Measurements from ENCODE around the gene IGF2BP2. TPM values are rescaled to one million over a fixed set of nuclear protein-coding genes. Genes with fewer than 3 reads are reported as not detected.
"Not testable (repeated sequence)": the region's sequence is repeated elsewhere in the genome, so short reads cannot be mapped to it uniquely, and the experiment has no call there.

Gene IGF2BP2
- total RNA-seq, 1 donor, result 67.8 TPM

DNA sequence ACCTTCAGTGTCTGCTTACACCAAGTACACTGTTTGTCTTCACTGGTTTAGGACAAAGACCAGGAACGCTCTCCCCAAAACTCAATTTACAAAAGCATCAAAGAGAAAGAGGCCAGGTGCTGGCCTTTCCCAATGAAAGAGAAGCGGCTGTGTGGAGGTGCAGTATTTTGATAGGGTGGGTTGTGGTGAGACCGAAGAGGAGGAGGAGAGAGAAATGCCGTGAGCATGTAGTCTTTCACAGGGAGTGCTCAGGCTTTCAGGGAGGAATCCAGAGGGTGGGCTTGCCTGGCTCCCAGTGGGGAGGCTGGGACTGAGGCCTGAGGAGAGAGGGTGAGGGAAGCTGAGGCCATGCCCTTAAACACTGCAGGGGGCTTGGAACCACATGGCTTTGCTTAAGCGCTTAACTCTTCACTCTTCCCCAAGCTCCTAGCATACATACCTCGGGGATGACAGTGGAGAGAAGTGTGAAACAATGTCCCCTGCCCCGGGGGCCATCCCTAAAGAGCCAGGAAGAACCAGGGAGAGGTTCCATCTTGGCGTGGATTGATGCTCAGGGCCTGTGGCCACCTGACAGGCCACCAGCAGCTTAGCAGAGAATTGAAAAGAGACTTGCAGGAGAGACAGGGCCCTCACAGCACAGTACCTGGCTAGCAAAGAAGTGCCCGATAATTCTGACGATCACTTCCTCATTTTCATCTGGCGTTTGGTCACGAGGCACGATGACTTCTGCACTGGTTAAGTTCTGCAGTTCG is 178.3 kb downstream of the IGF2BP2 start:
- H3K4me3 ChIP-seq (ENCODE audit: low read depth, low read length), result no peak overlapping the region
- DNase-seq (ENCODE audit: low read depth), result no peak
- TF ChIP-seq, protein P1, sequence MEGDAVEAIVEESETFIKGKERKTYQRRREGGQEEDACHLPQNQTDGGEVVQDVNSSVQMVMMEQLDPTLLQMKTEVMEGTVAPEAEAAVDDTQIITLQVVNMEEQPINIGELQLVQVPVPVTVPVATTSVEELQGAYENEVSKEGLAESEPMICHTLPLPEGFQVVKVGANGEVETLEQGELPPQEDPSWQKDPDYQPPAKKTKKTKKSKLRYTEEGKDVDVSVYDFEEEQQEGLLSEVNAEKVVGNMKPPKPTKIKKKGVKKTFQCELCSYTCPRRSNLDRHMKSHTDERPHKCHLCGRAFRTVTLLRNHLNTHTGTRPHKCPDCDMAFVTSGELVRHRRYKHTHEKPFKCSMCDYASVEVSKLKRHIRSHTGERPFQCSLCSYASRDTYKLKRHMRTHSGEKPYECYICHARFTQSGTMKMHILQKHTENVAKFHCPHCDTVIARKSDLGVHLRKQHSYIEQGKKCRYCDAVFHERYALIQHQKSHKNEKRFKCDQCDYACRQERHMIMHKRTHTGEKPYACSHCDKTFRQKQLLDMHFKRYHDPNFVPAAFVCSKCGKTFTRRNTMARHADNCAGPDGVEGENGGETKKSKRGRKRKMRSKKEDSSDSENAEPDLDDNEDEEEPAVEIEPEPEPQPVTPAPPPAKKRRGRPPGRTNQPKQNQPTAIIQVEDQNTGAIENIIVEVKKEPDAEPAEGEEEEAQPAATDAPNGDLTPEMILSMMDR (IDR thresholded peaks at IDR 0.05; ENCODE audit: insufficient read depth, low read depth, low read length), result no peak

DNA sequence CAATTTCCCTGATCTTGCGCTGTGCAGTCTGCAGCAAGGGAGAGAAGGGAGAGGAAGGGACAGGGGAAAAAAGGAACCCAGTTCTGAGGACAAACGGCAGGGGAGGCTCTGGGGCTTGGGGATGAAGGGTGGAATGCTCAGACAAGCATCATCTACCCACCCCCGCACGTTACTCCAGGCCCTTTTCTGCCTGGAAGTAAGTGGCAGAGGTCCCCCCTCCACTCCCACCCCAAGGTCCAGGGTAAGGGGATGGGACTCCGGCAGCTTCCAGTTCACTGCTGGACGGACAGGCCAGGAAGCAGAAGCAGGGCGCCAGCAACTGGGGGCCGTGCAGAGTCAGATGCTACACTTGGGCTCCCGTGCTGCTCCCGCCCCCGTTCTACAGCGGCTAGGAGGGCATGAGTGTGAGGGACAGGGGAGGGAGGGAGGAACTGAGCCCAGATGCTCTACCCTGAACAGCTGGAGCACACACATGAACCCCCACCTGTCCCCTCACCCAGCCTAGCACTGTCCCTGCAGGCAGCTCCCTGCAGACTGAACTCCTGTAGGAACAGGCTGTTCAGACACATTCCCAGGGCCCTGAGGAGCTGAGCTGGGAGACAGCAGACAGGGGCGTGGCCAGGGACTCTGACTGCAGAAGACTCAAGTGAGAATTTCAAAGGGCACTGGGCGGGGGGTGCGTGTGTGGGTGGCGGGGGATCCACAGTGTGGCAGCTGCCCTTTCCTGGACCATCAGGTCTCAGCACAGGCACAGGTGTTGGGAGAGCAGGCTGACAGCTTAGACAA is 179.1 kb downstream of the IGF2BP2 start:
- no peak overlapping the region for H3K4me3 ChIP-seq (ENCODE audit: low read depth, low read length)
- DNase-seq (ENCODE audit: low read depth), result no peak
- TF ChIP-seq, protein P1 (IDR thresholded peaks at IDR 0.05; ENCODE audit: insufficient read depth, low read depth, low read length), result no peak

DNA sequence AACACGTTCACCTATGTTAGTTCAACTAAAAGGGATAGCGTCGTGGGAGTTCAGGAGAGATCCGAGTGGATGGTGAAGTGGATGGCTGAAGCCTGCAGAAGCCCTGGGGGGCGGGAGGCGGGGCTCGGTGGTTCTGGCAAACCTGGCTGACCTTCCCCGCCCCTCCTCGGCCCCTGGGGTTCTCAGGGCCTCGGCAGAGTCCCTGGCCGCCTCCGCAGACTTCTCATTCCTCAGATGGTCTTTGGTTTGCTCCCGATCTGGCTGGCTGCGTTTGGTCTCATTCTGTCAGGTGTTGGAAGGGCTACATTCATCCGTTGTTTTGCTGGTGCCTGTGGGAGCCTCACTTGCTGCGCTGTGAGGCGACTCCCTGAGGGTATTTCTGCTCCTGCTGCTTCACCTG is 179.7 kb downstream of the IGF2BP2 start:
- not testable (repeated sequence) for DNase-seq (ENCODE audit: low read depth); H3K4me3 ChIP-seq (ENCODE audit: low read depth, low read length)

DNA sequence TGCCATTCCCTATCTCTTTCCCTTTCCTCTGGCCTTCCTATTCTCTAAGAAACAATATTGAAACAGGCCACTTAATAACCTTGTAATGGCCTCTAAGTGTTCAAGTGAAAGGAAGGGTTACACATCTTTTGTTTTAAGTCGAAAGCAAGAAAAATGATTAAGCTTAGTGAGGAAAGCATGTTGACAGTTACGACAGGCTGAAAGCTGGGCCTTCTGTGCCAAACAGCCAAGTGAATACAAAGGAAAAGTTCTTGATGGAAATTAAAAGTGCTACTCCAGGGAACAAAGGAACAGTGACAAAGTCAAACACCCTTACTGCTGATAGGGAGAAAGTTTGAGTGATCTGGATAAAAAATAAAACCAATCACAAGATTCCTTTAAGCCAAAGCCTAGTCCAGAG is 184.5 kb downstream of the IGF2BP2 start:
- no peak for DNase-seq (ENCODE audit: low read depth)
- TF ChIP-seq, protein P1 (IDR thresholded peaks at IDR 0.05; ENCODE audit: insufficient read depth, low read depth, low read length), result no peak

DNA sequence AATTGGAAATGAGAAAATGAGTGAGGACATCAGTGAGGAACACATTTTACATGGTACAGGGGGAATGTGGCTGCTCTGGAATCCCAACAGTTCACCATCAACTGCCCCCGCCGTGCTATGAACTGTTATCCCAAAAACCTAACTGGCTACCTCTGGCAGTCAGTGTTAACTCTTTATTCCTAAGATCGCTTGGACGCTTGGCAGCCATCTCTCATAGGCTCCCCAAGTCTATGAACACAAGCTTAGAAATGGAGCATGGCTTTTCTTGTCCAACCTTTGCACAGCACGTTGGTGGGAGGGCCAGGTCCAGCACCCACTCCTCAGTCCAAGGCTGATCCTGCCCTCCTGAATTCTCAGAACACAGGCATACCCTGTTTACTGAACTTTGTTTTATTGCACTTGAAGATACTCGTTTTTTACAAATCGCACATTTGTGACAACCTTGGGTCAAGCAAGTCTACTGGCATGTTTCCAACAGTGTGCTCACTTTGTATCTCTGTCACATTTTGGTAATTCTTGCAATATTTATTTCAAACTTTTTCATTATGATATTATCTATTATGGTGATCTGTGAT is 185.1 kb downstream of the IGF2BP2 start:
- H3K4me3 ChIP-seq (ENCODE audit: low read depth, low read length), result no peak overlapping the region
- DNase-seq (ENCODE audit: low read depth), result no peak
- TF ChIP-seq, protein P1 (IDR thresholded peaks at IDR 0.05; ENCODE audit: insufficient read depth, low read depth, low read length), result no peak

More for the DNA sequence above, 184.5 kb downstream of the IGF2BP2 start:
- no peak overlapping the region for H3K4me3 ChIP-seq (ENCODE audit: low read depth, low read length)

DNA sequence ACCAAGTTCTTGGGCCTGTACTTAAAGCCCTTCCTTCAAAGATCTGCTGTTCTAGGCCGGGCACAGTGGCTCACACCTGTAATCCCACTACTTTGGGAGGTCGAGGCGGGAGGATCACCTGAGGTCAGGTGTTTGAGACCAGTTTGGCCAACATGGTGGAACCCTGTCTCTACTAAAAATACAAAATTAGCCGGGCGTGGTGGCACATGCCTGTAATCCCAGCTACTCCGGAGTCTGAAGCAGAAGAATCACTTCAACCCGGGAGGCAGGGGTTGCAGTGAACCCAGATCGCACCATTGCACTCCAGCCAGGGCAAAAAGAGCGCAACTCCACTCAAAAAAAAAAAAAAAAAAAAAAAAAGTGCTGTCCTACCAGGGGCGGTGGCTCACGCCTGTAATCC is 186.2 kb downstream of the IGF2BP2 start:
- H3K4me3 ChIP-seq (ENCODE audit: low read depth, low read length); DNase-seq (ENCODE audit: low read depth): not testable (repeated sequence)

DNA sequence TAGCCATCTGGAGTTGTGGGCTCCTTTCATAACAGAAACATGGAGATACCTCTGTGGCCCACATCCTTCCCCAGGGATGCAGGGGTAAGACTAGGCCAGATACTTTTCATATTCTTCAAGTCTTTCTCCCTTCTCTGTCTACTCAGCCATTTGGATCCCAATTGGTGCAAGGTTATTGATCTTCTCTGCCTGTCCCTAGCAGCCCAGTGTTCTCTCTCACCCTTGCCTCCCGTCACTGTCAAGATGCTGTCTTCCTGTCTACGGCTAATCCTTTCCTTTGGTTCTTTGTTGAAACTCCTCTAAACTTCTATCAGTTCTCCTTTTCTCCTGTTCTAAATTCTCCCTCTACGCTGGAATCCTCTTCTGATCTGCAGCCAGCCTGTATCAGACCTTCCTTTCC is 187.5 kb downstream of the IGF2BP2 start:
- no peak for DNase-seq (ENCODE audit: low read depth)
- H3K4me3 ChIP-seq (ENCODE audit: low read depth, low read length), result no peak overlapping the region
- TF ChIP-seq, protein P1 (IDR thresholded peaks at IDR 0.05; ENCODE audit: insufficient read depth, low read depth, low read length), result no peak
